ENCODE results near the gene CRYBA2. TPM values are rescaled to one million over a fixed set of nuclear protein-coding genes. Genes with fewer than 3 reads are reported as not detected.
A peak's percentile ranks its signal among the peaks of the same experiment; 100 is the strongest.

CRYBA2 gene
- total and polyA plus RNA-seq, 2 of the 8 experiments (the other 6 are each of a cell fraction or from before 2014, with no cell fraction given), result not detected

DNA sequence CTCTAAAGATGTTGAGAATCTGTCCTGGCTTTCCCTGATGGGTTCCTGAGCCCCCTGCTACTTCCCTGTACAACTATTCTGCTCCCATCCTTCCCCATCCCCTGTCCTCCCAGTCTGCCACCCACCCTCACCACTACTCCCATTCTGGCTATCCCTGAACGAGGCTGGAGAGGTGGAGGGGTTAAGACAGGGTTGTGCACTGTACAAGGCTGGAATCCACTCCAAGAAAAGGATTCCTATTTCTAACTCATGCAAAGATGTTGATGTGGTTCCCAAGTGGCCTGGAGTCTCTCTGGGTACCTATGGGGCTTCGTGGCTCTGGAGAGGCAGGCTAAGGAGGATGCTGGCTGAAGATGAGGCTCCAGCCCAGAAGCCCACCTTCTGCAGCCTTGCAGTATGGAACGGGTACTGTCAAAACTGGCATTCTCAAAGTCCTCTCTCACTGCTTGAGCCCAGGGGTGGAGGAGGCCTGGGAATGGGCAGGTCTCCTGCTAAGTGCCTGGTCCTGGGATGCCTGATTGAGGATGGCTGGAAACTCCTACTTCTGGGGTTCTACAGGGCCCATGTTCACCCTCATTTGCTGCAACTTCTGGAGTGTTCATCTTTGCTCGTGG is 7.0 kb downstream of the CRYBA2 start:
- Histone ChIP-seq H3K18ac (ENCODE audit: extremely low read depth, low read length) (no peak overlapping the region), H2AK5ac (ENCODE audit: low read depth, low read length) (no peak overlapping the region), H2BK120ac (replicated peaks; ENCODE audit: low read depth, low read length) (no peak overlapping the region), H3K4me3 (ENCODE audit: extremely low read depth in 1 of 4, insufficient read depth in 2 of 4, low read depth in 3 of 4, low read length in 4 of 4) (no peak overlapping the region), H2BK5ac (ENCODE audit: low read depth, low read length) (no peak overlapping the region), H3K23ac (ENCODE audit: insufficient read length) (no peak overlapping the region), H3K9me3 (ENCODE audit: insufficient read depth in 2 of 2, low read depth in 1 of 2, low read length in 1 of 2) (no peaks in the 10 kb centered on the region), H3K79me2 (ENCODE audit: control insufficient read depth in 1 of 2, insufficient read depth in 2 of 2, low read length in 2 of 2) (no peaks in the 10 kb centered on the region), H4K8ac (ENCODE audit: extremely low read depth, insufficient read depth, low read length) (no peak overlapping the region), H3K36me3 (ENCODE audit: control insufficient read depth in 2 of 4, insufficient read depth in 4 of 4, low read length in 3 of 4) (peaks cover 0 to 7% (median 0%) of the 10 kb centered on the region in 4 experiments; a peak in 1 of 8 replicates), H3K27me3 (replicated peaks in 1 of 4; ENCODE audit: control insufficient read depth in 3 of 4, extremely low read depth in 1 of 4, insufficient read depth in 3 of 4, low read length in 3 of 4) (peaks cover 97 to 100% (median 99%) of the 10 kb centered on the region in 4 experiments), H4K5ac (ENCODE audit: insufficient read length, low read depth, low read length) (no peak overlapping the region), H3K4ac (replicated peaks; ENCODE audit: insufficient read length, low read depth, low read length) (no peak overlapping the region), H4K20me1 (replicated peaks in 1 of 2; ENCODE audit: control insufficient read depth in 1 of 2, insufficient read depth in 2 of 2, low read length in 2 of 2) (peaks cover 18 to 41% of the 10 kb centered on the region in 2 experiments), H3K4me1 (replicated peaks in 1 of 4; ENCODE audit: control insufficient read depth in 3 of 4, insufficient read depth in 4 of 4, low read length in 3 of 4) (peaks cover 0 to 21% (median 17%) of the 10 kb centered on the region in 4 experiments; a peak in 5 of 7 replicates), H2BK12ac (ENCODE audit: low read depth, low read length) (no peak overlapping the region), H3K9ac (replicated peaks in 1 of 4; ENCODE audit: extremely low read depth in 1 of 4, low read depth in 3 of 4, low read length in 3 of 4) (no peak overlapping the region), H3K56ac (replicated peaks; ENCODE audit: insufficient read length, low read depth, low read length) (no peak overlapping the region), H2BK15ac (ENCODE audit: low read length) (no peak overlapping the region), H3K79me1 (ENCODE audit: low read depth, low read length) (no peaks in the 10 kb centered on the region), H3K4me2 (ENCODE audit: insufficient read depth in 1 of 2, low read depth in 2 of 2, low read length in 2 of 2) (peak overlapping the region in 1 of 2 experiments; percentile 46; a peak in 1 of 4 replicates), H3K23me2 (ENCODE audit: low read depth, low read length) (peaks cover 3% of the 10 kb centered on the region; the same call in 1 of the 2 replicates), H2BK20ac (ENCODE audit: low read length) (no peak overlapping the region), H3K14ac (ENCODE audit: insufficient read length) (no peak overlapping the region), H2AFZ (ENCODE audit: low read length) (no peak overlapping the region), H3K27ac (ENCODE audit: low read depth, low read length) (no peak overlapping the region), H4K91ac (replicated peaks; ENCODE audit: insufficient read length, low read length) (no peak overlapping the region)
- no peak for TF ChIP-seq POLR2AphosphoS5 (IDR thresholded peaks at IDR 0.05; ENCODE audit: low read depth, low read length)
- TF ChIP-seq RNF2 (IDR thresholded peaks at IDR 0.05; ENCODE audit: borderline replicate concordance, low read depth, low read length, missing control alignments, poor library complexity, severe bottlenecking), result peak; percentile 60
- TF ChIP-seq SP4 (IDR thresholded peaks at IDR 0.05; ENCODE audit: low read length), result no peak
- no peak for TF ChIP-seq CREB1 (IDR thresholded peaks at IDR 0.05)
- TF ChIP-seq EZH2 (IDR thresholded peaks at IDR 0.05; ENCODE audit: low read depth, low read length, severe bottlenecking), result peak; percentile 57
- peak; percentile 71 for TF ChIP-seq SUZ12 (IDR thresholded peaks at IDR 0.05; ENCODE audit: low read length)
- CTCF ChIA-PET (ENCODE audit: partially characterized antibody), result interaction anchor here (0.6 to 19.5 kb wide), 6 partner anchors 7 to 1230 kb away, joined by 3 to 284 read pairs (median 6); partner anchors contain the start of gene FEV
- no peak for DNase-seq (ENCODE audit: low read depth in 1 of 2, low spot score in 2 of 2)
- FAIRE-seq, result no peak
- 39% methylated on average over 4 of the region's 4 CpGs; no CpG with 5 or more reads in 1 of the 2 experiments for WGBS, 2 experiments (ENCODE audit: extremely low coverage in 1 of 2, insufficient coverage in 1 of 2, insufficient read length in 1 of 2, insufficient replicate concordance in 2 of 2, low coverage in 1 of 2, low lambda C conversion rate in 2 of 2, missing lambda C conversion rate in 1 of 2)
- POLR2A ChIA-PET (ENCODE audit: partially characterized antibody), result no interaction called here
